ENCODE measurements around the gene SLC6A19. TPM values are rescaled to one million over a fixed set of nuclear protein-coding genes. Genes with fewer than 3 reads are reported as not detected.

Gene SLC6A19
- total and polyA plus RNA-seq, 10 of the 15 experiments (the other 5 are each of a cell fraction or from before 2014, with no cell fraction given): 0.01 to 0.03 TPM; not detected in 8

DNA sequence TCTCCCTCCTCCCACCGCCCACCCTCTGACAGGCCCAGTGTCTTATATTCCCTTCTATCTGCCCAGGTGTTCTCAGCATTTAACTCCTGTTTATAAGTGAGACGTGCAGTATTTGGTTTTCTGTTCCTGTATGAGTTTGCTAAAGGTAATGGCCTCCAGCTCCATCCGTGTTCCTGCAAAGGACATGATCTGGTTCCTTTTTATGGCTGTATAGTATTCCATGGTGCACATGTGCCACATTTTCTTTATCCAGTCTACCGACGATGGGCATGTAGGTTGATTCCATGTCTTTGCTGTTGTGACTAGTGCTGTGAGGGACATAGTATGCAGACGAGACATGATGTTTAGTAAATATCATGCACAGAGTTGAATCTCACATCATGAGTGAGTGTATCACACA, 7.0 kb upstream of the SLC6A19 start:
- ChIA-PET POLR2A (no interaction called here), SMC1A (ENCODE audit: uncharacterized antibody, unreplicated experiment) (no interaction called here), RAD21 (ENCODE audit: unreplicated experiment) (no interaction called here), CTCF (no interaction called here)
- no peaks in the 10 kb centered on the region for H3K9me3 ChIP-seq (replicated peaks; ENCODE audit: control insufficient read depth, insufficient read depth, low read length)
- TF ChIP-seq DPF2 (IDR thresholded peaks at IDR 0.05): no peak
- TF ChIP-seq STAT3 (IDR thresholded peaks at IDR 0.05; ENCODE audit: low read depth, low read length): no peak
- FAIRE-seq (no peak), DNase-seq (ENCODE audit: low read depth, low spot score) (no peak), ATAC-seq (no peak)
- H3K9ac ChIP-seq (ENCODE audit: control insufficient read depth, insufficient read depth, low read length): no peak overlapping the region
- H3K4me2 ChIP-seq (ENCODE audit: control insufficient read depth, insufficient read depth): no peak overlapping the region
- WGBS (ENCODE audit: insufficient coverage, insufficient replicate concordance, low lambda C conversion rate, missing lambda C conversion rate): 40% methylated on average over 6 of the region's 6 CpGs
- H3K27ac ChIP-seq (ENCODE audit: control insufficient read depth, insufficient read depth): no peak overlapping the region
- H4K20me1 ChIP-seq (ENCODE audit: control insufficient read depth, insufficient read depth): no peaks in the 10 kb centered on the region
- no peak overlapping the region for H2AFZ ChIP-seq (ENCODE audit: control insufficient read depth, low read depth, low read length)
- H3K27me3 ChIP-seq (replicated peaks in 1 of 2; ENCODE audit: control insufficient read depth in 2 of 2, insufficient read depth in 2 of 2, low read length in 1 of 2): no peaks in the 10 kb centered on the region; a peak in 1 of 4 replicates
- H3K79me2 ChIP-seq (ENCODE audit: control insufficient read depth, insufficient read depth, low read length): no peaks in the 10 kb centered on the region
- in situ Hi-C loops (cut with MboI): no loop called here
- no peaks in the 10 kb centered on the region for H3K4me1 ChIP-seq (ENCODE audit: control insufficient read depth, insufficient read depth, low read length)
- intact Hi-C loops (cut with micrococcal nuclease; ENCODE audit: unreplicated experiment): no loop called here
- H3K4me3 ChIP-seq: no peak overlapping the region
- no peaks in the 10 kb centered on the region for H3K36me3 ChIP-seq (ENCODE audit: control insufficient read depth in 2 of 2, insufficient read depth in 2 of 2, low read length in 1 of 2)
- no TSS peak for BruUV-seq (replicated peaks)

DNA sequence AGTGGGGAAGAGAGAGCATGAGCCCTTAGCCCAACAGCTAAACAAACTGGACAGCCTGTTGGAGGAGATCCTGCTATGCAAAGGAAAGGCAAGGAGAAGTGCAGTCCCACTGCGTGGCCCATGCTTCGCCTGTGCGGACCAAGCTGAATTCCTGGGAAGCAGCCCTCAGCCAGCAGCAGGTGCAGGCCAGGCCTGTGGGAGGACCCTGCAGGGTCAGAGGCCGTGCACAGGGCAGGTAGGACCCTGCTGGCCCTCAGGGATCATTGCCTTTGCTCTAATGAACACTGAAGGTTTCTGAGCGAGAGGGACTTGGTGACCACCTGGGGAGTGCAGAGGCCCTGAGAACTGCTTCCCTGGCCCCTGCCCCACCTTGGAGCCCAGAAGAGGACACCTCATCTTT, 6.0 kb upstream of the SLC6A19 start:
- in situ Hi-C loops (cut with MboI): no loop called here
- TF ChIP-seq MXI1 (IDR thresholded peaks at IDR 0.05; ENCODE audit: low read depth, low read length): no peak
- no peak for TF ChIP-seq HDAC6 (IDR thresholded peaks at IDR 0.05; ENCODE audit: unreplicated experiment)
- TF ChIP-seq, protein P1, sequence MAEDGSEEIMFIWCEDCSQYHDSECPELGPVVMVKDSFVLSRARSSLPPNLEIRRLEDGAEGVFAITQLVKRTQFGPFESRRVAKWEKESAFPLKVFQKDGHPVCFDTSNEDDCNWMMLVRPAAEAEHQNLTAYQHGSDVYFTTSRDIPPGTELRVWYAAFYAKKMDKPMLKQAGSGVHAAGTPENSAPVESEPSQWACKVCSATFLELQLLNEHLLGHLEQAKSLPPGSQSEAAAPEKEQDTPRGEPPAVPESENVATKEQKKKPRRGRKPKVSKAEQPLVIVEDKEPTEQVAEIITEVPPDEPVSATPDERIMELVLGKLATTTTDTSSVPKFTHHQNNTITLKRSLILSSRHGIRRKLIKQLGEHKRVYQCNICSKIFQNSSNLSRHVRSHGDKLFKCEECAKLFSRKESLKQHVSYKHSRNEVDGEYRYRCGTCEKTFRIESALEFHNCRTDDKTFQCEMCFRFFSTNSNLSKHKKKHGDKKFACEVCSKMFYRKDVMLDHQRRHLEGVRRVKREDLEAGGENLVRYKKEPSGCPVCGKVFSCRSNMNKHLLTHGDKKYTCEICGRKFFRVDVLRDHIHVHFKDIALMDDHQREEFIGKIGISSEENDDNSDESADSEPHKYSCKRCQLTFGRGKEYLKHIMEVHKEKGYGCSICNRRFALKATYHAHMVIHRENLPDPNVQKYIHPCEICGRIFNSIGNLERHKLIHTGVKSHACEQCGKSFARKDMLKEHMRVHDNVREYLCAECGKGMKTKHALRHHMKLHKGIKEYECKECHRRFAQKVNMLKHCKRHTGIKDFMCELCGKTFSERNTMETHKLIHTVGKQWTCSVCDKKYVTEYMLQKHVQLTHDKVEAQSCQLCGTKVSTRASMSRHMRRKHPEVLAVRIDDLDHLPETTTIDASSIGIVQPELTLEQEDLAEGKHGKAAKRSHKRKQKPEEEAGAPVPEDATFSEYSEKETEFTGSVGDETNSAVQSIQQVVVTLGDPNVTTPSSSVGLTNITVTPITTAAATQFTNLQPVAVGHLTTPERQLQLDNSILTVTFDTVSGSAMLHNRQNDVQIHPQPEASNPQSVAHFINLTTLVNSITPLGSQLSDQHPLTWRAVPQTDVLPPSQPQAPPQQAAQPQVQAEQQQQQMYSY (CRISPR knock-in tag; IDR thresholded peaks at IDR 0.05): no peak
- TF ChIP-seq KLF5 (IDR thresholded peaks at IDR 0.05; ENCODE audit: partially characterized antibody): no peak
- intact Hi-C loops (cut with micrococcal nuclease; ENCODE audit: unreplicated experiment): no loop called here
- ATAC-seq (no peak), FAIRE-seq (no peak), DNase-seq (ENCODE audit: low read depth, low spot score) (no peak)
- H4K20me1 ChIP-seq (ENCODE audit: control insufficient read depth, insufficient read depth): no peaks in the 10 kb centered on the region
- H3K79me2 ChIP-seq (ENCODE audit: control insufficient read depth, insufficient read depth, low read length): no peaks in the 10 kb centered on the region
- no peak overlapping the region for H3K27ac ChIP-seq (ENCODE audit: control insufficient read depth, insufficient read depth)
- ChIA-PET SMC1A (ENCODE audit: uncharacterized antibody, unreplicated experiment) (no interaction called here), POLR2A (no interaction called here), CTCF (no interaction called here), RAD21 (ENCODE audit: unreplicated experiment) (no interaction called here)
- H3K9me3 ChIP-seq (replicated peaks; ENCODE audit: control insufficient read depth, insufficient read depth, low read length): no peaks in the 10 kb centered on the region
- H3K4me2 ChIP-seq (ENCODE audit: control insufficient read depth, insufficient read depth): no peak overlapping the region
- H3K27me3 ChIP-seq (replicated peaks in 1 of 2; ENCODE audit: control insufficient read depth in 2 of 2, insufficient read depth in 2 of 2, low read length in 1 of 2): no peaks in the 10 kb centered on the region; a peak in 1 of 4 replicates
- 78% methylated on average over 5 of the region's 5 CpGs for WGBS (ENCODE audit: insufficient coverage, insufficient replicate concordance, low lambda C conversion rate, missing lambda C conversion rate)
- no peak overlapping the region for H3K4me3 ChIP-seq
- H2AFZ ChIP-seq (ENCODE audit: control insufficient read depth, low read depth, low read length): no peak overlapping the region
- no peaks in the 10 kb centered on the region for H3K36me3 ChIP-seq (ENCODE audit: control insufficient read depth in 2 of 2, insufficient read depth in 2 of 2, low read length in 1 of 2)
- H3K4me1 ChIP-seq (ENCODE audit: control insufficient read depth, insufficient read depth, low read length): no peaks in the 10 kb centered on the region
- BruUV-seq (replicated peaks): no TSS peak
- H3K9ac ChIP-seq (ENCODE audit: control insufficient read depth, insufficient read depth, low read length): no peak overlapping the region

All from GM12878 (cell line).